ENCODE measurements around the gene NTSR1.

The NTSR1 gene

DNA sequence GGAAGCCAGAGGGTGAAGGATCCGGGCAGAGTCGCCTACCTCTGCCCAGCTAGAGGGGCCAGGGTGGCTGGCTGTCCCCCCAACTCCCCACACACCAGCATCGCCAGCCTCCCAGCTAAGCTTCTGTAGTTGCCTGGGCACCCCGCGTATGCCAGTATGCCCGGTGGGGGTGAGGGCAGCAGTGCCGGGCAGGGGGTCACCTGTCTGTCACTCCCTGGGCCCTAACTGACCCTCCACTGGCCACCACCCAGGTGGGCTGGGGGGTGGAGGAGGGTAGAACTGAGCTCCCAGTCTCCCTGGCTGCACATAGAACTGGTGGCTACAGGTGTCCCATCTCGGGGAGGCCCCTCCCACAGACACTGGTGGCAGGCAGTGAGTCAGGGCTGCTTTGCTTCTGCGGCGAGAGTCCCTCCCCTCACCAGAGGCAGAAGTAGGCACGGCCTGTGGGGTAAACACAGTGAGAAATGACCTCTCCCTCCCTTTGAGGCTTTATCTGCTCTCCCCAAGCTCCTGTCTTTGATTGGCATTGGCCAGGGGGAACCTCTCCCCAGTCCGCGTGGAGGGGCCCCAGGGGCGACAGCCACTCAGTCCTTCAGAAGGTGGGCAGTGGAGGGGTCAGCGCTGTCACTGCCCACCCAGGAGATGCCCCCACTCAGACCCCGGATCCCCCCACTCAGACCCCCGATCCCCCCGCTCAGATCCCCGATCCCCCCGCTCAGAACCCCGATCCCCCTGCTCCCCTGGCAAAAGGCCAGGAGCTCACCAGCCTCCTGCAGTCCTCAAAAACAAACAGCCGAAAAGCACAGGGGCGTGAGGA, 2.5 kb downstream of the NTSR1 start:
- DNase-seq, result no peak

DNA sequence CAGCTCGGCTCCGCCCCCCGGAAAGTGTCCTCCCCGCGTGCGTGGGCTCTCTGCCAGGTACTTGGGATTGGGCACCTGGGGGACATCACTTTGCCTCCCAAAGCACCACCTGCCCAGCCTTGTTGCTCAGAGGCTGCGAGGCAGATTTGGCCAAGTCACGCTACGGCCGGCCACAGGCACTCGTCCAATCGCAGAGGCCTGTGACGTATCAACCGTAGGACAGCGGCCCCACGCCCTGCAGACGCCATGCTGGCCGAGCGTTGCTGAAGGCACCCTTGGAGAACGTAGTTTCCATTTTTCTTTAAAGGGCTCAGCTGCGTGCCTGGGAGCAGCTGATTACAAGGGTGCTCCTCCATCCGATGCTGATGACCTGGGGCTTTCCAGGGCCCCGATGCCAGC, 3.1 kb downstream of the NTSR1 start:
- DNase-seq, result no peak

DNA sequence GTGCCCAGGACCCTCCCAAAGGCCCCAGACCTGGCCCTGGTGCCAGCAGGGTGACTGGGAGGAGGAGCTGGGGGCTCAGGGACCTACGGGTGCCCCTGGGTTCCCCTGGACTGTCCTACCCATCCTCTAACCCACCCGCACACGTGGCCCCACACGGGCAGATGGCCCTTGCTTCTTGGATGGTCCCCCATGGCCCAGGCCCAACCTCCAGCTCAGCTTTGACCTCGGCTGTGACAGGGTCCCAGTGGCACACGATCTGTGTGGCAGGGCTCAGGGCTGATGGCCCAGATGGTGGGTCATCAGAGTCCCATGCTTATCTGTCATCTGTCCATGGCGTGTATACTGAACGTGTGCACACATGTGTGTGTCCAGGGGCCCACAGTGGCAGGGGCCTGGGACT, 4.0 kb downstream of the NTSR1 start:
- DNase-seq, result no peak

DNA sequence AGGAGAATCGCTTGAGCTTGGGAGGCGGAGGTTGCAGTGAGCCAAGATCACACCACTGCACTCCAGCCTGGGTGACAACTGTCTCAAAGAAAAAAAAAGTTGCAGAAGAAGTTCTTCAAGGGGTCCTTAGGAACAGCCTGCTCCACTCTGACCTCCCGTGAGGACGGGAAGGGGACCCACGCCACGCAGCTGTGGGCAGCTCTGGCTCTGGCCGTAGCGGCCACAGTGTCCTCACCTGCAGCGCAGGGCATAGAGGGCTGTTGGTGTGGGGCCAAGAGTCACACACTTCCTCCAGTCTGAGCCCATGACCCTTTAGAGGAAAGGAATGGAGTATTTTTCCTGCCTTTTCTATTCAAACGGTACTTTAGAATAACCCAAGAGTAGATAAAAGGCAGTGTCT, 5.4 kb downstream of the NTSR1 start:
- no peak for DNase-seq

DNA sequence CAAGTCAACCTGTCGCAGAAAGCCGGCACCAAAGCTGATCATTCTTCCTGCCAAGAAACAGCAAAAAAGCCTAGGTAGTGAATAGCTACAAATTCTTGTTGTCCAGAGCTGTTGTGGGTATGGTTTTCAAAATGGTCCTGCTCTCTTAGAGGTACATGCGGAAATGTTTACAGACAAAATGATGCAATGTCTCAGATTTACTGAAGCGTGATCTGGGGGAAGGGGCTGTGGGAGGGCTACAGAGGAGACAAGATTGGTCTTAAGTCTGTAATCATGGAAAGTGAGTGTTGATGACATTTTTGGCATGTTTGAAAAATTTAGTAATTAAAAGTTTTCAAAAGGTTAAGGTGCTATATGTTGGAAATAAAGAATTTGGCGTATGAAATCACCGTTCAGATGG, 6.2 kb downstream of the NTSR1 start:
- no peak for DNase-seq

DNA sequence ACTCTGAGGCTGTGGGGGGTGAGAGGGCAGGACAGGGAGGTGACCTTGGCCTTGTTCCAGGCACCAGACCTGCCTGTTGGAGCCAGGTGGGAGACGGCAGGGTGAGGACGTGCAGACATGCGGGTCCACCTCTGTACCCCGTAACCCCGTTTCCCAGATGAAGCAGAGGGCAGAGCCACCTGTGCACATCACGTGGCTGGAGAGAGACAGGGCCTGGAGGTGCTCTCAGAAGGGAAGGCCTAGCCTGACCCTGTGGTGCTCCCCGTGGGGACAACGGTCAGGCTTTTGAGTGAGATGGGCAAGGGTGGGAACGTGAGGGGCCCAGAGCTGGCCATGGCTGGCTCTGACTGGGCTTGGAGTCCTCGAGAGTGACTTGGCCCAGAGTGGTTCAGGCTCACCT, 6.6 kb downstream of the NTSR1 start:
- no peak for DNase-seq

DNA sequence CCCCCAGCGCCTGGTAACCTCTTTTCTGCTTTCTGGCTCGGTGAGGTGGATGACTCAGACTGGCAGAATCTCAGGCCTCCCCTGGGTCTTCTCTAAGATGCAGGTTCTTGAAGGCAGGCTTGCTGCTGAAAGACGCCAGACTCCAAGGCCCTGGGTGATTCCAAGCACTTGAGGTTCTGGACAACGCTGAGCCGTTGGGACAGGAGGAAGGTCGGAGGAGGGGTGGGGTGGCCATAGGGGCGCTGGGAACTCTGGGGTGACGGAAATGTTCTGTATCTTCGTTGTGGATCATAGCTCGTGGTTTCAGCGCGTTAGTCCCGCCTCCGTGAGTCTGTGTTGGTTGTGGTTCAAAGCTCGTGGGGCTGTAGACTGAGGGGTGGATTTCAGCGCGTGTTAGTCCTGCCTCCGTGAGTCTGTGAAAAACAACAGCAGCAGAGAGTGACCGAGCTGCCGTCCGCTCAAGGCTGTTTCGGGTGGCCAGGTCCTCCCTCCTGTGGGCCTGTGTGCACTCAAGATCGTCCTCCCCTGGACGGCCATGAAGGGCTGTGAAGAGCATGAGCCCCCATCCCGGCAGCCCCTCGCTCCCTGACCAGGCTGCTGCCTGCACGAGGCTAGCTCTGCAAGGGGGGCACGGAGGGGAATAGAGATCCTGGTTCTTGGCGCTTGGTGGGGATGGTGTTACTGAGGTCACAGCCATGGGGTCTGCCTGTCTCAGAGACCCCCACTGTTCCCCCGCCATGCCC, 7.7 kb downstream of the NTSR1 start:
- no peak for DNase-seq

DNA sequence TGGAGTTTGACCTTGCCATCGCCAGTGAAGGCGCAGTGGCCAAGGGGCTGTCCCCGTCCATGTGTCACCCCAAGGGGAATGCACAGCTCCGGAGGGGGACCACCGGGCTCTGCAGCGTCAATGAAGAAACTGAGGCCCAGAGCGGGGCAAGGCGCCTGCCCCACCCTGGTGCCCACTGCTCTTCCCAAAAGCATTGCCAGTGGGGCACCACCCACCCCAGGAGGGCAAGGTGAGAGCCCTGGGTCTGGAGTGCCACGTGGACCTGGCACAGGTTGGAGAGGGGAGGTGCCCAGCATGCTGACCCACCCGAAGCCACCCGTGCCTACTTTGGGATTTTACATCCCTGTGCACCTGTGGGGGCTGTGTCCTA, 8.3 kb downstream of the NTSR1 start:
- no peak for DNase-seq

DNA sequence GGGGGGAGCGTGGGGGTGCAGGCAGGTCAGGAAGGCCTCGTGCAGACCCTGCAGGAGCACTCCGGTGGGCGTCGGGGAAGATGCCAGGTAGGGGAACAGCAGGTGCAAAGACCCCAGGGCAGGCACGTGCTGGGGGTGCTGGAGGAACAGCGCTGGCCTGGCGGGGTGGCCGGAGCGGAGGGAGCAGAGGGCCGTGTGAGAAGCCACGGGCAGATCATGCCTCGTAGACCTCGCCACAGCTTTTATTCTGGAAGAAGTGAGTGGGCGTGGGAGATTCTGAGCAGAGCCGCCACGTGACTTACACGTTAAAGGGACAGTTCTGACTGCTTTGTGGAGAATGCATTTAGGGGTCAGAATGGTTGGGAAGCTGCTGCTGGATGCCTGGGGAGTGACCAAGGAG, 9.3 kb downstream of the NTSR1 start:
- no peak for DNase-seq

DNA sequence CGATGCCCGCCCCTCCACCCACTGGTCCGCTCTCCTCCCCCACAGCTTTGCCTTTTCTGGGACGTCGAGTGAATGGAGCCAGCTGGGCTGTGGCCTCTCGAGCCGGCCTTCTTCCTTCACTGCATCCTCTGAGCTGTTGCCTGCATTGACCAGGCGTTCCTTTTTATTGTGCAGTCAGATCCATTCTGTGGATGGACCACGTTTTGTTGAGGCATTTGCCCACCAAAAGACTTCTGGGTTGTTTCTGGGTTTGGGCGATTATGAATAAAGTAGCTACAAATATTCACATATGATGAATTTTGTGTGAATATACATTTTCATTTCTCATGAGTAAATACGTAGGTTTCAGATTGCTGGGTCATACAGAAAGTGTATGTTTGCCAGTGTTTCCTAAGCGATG, 9.9 kb downstream of the NTSR1 start:
- no peak for DNase-seq

DNA sequence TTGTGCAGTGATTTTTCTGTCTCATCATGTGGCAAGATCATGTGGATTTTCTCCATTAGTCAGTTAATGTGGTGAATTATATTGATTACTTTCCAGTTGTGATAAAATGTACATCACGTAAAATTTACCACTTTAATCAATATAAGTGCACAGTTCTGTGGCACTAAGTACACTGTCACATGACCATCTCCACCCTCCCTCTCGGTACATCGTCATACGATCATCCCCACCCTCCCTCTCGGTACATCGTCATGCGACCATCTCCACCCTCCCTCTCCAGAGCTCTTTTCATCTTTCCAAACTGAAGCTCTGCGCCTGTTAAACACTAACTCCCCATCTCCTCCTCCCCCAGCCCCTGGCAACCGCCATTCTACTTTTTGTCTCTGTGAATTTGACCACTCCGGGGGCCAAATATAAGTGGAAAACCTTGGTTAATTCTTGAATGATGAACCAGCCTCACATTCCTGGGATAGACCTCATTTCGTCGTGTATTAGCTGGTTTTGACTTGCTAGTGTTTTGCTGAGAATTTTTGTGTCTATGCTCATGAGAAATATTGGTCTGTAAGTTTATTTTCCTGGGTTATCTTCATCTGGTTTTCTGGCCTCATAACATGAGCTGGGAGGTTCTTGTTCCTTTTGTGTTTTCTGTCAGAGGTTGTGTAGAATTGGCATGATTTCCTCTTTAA, 10.8 kb downstream of the NTSR1 start:
- DNase-seq, result no peak

DNA sequence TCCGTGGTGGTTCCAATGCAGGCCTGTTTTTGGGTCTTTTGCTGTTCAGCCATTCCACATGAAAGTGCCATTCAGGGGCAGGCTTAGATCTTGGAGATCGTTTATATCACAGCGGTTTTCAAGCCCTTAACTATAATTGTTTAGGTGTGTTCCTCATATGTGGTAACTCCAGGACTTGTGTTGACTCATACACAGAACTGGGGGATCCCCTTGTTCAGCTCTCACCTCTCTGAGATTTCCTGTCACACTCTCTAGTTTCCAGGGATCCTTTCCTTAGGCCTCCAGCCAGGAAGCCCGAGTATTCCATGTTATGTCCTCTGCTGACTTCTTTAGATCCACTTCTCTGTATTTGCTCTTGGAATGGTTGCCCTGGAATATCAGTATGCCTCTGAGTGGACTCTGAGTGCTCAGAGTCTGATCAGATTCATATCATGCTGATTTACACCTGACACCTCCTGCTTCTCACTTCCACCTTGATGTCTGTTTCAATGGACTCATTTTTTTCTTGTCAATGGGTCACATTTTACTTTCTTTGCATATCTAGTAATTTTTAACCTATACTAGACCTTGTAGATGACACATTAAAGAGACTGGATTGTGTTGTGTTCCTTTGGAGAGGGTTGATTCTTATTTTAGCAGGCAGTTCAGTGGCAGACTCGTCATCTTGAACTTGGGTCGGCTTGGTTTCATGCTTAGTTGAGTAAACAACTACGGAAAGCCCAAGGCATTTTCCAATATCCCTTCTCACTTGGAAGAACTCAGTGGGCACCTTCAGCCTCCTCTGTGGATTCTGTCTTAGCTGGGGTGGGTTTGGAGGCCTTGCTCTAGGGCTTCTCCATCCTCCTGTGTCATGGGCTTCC, 13.1 kb downstream of the NTSR1 start:
- DNase-seq, result no peak

DNA sequence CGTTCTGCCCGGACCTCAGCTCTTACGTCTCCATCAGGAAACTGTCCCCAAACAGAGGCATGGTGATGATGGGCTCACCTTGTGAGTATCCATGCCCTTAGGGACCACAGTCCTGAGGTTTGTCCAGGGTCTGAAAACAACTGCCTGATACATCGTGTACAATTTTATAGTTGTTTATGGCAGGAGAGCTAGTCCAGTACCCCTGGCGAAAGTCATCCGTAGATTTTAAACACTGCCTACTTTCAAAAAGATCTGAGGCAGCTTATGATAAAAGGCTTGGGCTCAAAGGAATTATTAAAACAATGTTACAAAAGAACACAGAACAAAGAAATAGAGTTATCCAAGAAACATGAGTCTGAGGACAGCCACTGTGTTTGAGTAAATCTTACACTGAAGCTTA, 14.0 kb downstream of the NTSR1 start:
- no peak for DNase-seq

DNA sequence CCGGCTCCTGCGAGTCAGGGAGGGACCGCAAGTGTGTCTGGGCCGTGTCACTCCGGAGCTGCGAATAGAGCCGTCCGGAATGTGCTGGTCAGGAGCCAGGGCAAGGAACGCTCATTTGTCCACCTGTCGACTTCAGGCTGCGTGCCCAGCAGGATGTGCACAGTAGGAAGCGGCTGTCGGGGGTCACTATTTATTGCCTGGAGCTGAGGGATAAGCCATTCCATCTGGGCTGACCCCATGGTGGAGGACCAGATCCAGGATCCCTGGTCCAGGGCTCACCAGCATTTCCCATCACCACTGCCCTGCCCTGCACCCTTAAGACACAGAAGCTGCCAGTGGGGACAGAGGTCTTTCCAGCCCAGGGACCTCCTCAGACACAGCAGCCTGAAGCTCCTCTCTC, 14.7 kb downstream of the NTSR1 start:
- no peak for DNase-seq

DNA sequence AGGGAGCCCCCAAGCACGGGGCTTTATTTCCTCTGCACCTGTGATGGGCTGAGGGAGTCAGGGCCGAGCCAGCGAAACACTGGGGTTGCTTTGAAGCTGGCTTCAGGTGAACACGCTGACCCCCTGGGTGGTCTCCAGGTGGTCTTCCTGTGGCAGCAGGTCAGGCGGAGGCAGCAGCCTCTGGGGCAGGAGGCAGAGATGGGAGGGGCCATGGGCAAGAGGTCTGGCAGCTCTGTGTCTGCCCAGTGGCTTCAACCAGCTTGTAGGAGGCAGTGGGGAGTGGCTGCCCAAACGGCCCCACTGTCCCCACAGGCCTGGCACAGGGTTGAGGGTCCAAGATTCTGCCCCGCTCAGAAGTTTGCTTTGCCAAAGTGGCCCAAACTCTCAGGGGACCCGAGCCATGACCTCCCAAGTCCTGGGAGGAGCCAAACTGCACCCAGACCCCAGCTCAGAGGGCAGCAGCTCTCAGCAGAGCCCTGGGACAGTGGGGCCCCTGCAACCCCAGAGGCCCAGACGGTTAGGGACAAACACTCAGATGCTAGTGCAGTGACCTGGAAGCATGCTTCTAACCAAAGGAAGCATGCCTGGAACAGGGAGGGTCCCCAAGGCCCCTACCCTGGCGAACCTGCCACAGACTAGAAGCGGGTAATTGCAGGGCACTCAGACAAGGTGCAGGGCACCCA, 15.3 kb downstream of the NTSR1 start:
- DNase-seq, result no peak

DNA sequence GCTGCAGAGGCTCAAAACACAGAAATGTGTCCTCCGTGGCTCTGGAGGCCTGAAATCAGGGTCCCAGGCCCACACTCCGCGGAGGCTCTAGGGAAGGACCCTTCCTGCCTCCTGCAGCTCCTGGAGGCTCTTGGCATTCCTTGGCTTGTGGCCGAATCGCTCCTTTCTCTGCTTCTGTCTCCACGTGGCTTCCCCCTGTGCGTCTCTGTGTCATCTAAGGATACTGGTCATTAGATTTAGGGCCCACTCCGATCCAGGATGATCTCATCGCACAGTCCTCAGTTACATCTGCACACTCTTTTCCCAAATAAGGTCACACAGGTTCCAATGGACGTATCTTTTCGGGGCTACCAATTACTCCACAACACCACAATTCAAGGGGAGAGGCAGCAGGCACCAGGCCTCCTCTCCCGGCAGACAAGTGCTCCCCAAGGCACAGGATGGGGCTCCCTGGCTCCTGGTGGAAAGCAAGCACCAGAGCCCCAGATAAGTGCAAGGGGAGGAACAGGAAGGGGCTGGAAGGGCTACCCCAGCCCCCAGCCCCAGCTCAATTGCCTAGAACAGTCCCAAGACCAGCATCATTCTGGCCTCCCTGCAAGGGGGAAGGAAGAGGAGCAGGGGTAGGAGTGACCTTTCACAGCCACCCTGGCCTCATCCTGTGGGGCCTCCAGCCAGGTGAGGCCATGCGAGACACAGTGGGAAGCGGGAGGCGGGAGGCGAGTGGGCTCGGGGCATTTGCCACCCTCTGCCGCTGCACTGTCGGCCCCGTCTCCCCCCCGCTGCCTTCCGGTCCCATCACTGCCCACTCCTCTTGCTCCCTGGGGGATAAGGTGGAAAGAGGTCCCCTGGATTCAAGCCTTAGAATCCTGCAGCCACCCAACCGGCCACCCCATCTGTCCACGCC, 16.3 kb downstream of the NTSR1 start:
- DNase-seq, result no peak

DNA sequence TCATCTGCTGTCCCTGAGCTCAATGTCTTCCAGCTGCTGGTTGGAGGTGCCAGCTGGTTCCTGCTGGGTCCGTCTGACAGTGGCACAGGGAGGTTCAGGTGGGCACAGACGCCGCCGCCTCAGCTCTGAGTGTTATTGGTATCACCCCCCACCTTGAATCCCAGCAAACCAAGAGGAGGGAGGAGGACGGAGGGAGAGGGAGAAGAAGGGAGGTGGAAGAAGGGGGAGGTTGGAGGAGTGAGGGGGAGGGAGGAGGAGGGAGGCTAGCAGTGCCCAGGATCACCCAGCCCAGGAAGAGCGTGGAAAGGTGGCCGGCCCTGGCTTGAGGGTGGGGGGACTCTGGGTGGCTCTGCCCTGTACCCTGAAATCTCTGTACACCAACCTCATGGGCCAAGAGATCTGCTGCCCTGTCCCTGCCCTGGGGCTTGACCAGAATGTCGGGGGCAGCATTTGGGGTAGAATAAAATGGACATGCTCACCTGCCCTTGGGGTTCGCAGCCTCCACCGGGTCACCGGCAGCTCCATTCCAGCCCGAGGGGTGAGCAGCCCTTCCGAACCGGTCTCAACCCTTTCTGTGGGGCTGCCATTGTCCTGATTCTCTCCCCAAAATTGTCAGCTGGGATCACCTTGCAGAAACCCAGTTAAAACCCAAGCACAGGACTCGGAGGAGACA, 17.1 kb downstream of the NTSR1 start:
- DNase-seq, result no peak

DNA sequence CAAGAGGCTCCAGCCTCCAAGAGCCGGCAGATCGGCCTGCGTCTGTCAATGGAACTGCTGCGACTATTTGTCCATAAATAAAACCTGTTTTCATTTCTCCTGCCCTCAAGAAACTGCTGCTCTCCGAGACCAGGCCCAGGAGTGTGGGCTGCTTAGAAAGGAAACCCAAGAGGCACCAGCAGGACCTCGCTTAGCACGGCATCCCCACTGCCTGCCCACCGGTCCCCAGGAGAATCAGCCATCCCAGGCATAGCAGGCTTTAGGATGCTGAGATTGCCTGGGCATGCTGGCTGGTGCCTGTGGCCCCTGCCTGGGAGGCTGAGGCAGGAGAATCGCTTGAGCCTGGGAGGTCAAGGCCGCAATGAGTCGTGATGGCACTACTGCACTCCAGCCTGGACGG, 17.6 kb downstream of the NTSR1 start:
- no peak for DNase-seq

DNA sequence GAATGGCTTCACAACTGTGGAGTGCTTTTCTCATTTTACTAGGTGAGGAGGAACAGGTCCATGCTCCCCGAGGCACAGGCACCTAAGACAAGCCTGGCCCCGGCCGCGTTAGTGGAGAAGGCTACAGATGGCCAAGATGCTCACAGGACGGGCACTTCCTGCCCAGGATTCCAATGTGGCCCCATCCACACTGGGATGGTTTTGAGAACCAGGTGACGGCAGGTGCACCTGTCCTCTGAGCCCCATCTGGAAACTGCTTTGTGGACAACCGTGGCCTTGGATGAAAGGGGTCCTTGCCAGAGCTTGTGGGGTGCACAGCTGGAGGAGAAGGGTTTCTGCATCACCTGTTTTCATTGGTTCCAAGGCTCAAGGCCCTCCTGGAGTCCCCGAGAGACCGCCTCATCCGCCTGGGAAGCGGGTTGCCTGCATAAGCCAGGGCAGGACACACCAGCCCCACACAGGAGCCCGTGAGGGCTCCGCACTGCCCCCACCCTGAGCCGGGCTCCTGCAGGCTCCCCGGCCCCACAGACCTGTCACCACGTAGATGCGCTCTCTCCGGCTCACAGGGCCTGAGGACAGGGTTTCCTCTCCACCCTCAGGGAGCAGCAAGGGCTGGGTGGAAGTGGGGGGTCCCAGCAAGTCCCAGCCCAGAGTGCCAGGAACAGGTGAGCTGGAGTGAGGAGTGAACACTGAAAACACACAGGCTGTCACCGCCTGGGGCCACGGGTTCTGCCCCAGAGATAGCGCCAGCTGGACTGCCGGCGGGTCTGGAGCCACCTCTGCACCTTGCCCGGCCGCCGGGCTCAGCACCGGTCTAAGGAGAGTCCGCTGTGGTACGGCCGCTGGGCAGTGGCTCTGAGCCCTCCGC, 18.3 kb downstream of the NTSR1 start:
- DNase-seq, result no peak

DNA sequence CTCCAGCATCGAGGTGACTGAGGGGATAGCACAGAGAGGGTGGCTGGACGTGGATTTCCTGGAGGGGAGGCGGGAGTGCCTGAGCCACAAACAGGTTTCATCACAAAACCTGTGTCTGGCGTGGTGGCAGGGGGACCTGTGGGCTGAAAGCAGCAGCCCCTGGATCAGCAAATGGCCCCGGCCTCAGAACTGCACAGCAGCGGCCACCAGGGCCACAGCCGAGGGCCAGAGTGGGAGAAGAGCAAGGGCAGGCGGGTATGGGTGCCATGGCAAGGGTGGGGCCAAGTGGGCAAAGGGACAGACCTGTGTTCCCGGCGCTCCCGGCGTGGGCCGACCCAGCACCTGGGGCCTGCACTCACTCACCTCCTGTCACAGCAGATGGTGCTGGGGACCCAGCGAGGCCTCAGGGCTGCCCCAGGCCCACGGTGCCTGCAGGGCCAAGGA, 19.0 kb downstream of the NTSR1 start:
- DNase-seq, result no peak
